ENCODE measurements around the gene PRPS1.

Gene PRPS1

DNA sequence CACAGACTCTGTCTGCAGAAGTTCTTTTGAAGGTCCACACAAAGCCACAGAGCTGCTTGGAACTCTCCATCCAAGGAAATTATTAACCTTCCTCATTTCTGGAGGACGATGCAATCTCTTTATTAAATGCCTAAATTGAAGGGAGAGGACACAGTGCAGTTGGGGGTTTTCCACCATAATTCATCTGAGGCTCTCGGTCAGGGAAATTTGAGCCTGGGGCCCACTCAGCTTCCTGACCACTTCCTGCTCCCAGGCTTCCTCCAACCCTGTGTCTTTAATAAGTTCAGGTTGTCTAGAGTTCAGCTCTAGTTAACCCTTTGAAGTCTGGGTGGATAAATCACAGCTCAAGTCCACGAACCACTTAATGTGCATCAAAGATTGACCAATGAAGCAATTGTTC is 58.5 kb downstream of the PRPS1 start:
- no peak for TF ChIP-seq POLR2A (IDR thresholded peaks at IDR 0.05; ENCODE audit: low read depth, low read length)
- DNase-seq (ENCODE audit: insufficient read length, low spot score) (no peak), FAIRE-seq (no peak)

DNA sequence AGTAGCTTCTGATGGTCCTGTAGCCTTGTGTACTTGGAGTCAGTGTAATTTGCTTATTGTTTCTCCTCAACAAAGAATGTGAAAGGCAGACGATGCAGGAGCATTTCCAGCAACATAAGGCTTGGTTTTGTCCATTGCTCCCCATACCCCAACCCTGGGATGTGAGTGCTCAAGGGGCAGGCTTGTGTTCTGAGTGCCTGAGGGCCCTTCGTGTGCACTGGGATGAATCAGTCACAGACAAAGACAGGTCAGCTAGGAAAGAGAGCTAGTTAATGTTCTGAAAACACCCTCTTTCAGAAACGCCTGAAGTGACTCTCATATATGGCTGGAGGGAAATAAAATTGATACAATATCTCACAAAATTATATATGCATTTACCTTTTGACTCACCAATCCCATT is 59.1 kb downstream of the PRPS1 start:
- no peak for DNase-seq (ENCODE audit: insufficient read length, low spot score)
- no peak for TF ChIP-seq POLR2A (IDR thresholded peaks at IDR 0.05; ENCODE audit: low read depth, low read length)
- FAIRE-seq = no peak

DNA sequence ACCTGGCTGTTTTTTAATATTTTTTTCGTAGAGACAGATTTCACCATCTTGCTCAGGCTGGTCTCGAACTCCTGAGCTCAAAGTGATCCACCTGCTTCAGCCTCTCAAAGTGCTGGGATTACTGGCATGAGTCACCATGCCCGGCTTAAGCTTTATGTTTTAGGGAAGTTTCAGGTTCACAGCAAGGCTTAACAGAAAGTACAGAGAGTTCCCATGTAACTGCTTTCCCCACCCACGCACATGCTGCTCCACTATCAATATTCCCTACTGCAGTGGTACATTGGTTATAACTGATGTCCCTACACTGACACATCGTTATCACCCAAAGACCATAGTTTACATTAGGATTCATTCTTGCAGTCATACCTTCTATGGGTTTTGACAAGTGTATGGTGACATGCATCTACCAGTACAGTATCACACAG is 62.7 kb downstream of the PRPS1 start:
- TF ChIP-seq POLR2A (IDR thresholded peaks at IDR 0.05; ENCODE audit: low read depth, low read length) = no peak
- DNase-seq (ENCODE audit: insufficient read length, low spot score) (no peak), FAIRE-seq (no peak)

DNA sequence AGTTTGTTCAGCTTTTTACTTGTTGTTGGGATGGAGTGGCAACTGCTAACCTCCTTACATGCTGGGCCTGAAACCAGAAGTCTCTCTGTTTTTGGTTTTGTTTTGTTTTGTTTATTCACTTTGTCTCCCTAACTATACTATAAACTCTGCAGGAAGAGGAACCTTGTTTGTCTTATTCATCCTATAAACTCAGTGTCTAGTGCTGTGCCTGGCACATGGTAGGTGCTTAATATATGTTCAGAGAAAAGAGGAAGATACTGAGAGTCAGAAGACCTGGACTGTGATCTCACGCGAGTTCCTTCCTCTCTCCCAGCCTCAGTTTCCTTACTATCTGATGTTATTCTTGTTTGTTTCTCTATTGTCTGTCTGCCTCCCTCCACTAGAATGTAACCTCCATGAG is 71.3 kb downstream of the PRPS1 start:
- TF ChIP-seq POLR2A (IDR thresholded peaks at IDR 0.05; ENCODE audit: low read depth, low read length) = no peak
- FAIRE-seq (no peak), DNase-seq (ENCODE audit: insufficient read length, low spot score) (no peak)

DNA sequence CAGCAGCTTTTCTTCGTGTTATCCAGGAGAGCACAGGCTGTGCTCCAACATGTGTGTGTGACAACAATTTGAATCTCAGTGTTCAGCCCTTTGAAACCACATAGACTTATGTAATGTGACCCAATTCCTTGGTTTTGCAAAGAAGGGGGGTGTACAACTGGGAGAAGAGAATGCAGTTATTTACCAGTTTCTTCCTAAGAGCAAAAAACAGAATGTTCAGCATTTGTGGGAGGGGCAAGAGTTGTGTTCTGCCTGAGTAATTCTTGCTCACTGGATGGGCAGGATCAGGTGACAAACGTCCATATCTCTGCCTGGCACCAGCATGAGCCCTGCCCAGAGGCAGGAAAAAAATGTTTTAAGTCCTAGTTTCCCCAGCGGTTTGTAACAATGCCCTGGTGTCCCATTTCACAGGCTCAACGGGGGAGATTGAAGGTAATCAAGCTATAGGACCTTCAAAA is 72.0 kb downstream of the PRPS1 start:
- peak; percentile 31 for DNase-seq (ENCODE audit: insufficient read length, low spot score)
- FAIRE-seq = peak; percentile 55
- no peak for TF ChIP-seq POLR2A (IDR thresholded peaks at IDR 0.05; ENCODE audit: low read depth, low read length)
